Ureter (tissue), 1 donor: ENCODE measurements around the gene REG1A. TPM values are rescaled to one million over a fixed set of nuclear protein-coding genes. Genes with fewer than 3 reads are reported as not detected.

Source experiments
- DNase-seq: peaks from one replicate; pipeline ENCODE4 v3.0.0-alpha.2; 2020; ENCODE audit warnings: low spot score
- total RNA-seq: library from RNA; stranded (reverse); gene quantifications from one replicate; pipeline ENCODE4 v1.2.4, GENCODE V29; 2023
- donor health status: DM: yes; HTN: yes; CAD: no.

REG1A gene
- not detected for total RNA-seq

GRCh38 chr2:79120194-79120713 is at the start of gene REG1A:
Gene REG1A (plus strand): TSS chr2:79120488. CDS start chr2:79120862, 374 bp downstream.
- no peak for DNase-seq

- DNase-seq = no peak
Measured at GRCh38 chr2:79071078-79071477, 49.2 kb upstream of the REG1A start.

- DNase-seq = no peak
Measured at GRCh38 chr2:79082987-79083386, 37.3 kb upstream of the REG1A start.

GRCh38 chr2:79083597-79084251 is 36.6 kb upstream of the REG1A start:
- no peak for DNase-seq

GRCh38 chr2:79084495-79085135 is 35.7 kb upstream of the REG1A start:
- no peak for DNase-seq

- no peak for DNase-seq
Measured at GRCh38 chr2:79085382-79085781, 34.9 kb upstream of the REG1A start.

- DNase-seq = no peak
Measured at GRCh38 chr2:79086255-79086654, 34.0 kb upstream of the REG1A start.

GRCh38 chr2:79087785-79088364 is 32.4 kb upstream of the REG1A start, which contains the start of gene REG1B:
Gene REG1B (minus strand): TSS chr2:79087993. CDS start chr2:79087612, 381 bp downstream.
- DNase-seq = no peak

- no peak for DNase-seq
Measured at GRCh38 chr2:79090693-79091092, 29.6 kb upstream of the REG1A start.

GRCh38 chr2:79097843-79098242 is 22.4 kb upstream of the REG1A start:
- DNase-seq = no peak

- no peak for DNase-seq
Measured at GRCh38 chr2:79099140-79099686, 21.1 kb upstream of the REG1A start.

- no peak for DNase-seq
Measured at GRCh38 chr2:79100285-79100684, 20.0 kb upstream of the REG1A start.

- no peak for DNase-seq
Measured at GRCh38 chr2:79101024-79101423, 19.3 kb upstream of the REG1A start.

- no peak for DNase-seq
Measured at GRCh38 chr2:79103214-79103613, 17.1 kb upstream of the REG1A start.

- no peak for DNase-seq
Measured at GRCh38 chr2:79105259-79105658, 15.0 kb upstream of the REG1A start.

- no peak for DNase-seq
Measured at GRCh38 chr2:79112269-79112668, 8.0 kb upstream of the REG1A start.

- no peak for DNase-seq
Measured at GRCh38 chr2:79114797-79115494, 5.3 kb upstream of the REG1A start.

GRCh38 chr2:79116997-79117928 is 3.0 kb upstream of the REG1A start:
- no peak for DNase-seq

- no peak for DNase-seq
Measured at GRCh38 chr2:79122676-79123075, 2.4 kb downstream of the REG1A start.

- no peak for DNase-seq
Measured at GRCh38 chr2:79124907-79125720, 4.8 kb downstream of the REG1A start.
